Measurements from ENCODE around the gene FOXP1.

The FOXP1 gene

GRCh38 chr3:71168880-71169411 lies 414.6 kb downstream of the FOXP1 start:
- no peak overlapping the region for H3K4me3 ChIP-seq (ENCODE audit: low read depth, low read length)
- H3K4me1 ChIP-seq (ENCODE audit: control insufficient read depth, insufficient read depth, low read length), result peaks cover 60% of the 10 kb centered on the region
- no peaks in the 10 kb centered on the region for H3K9me3 ChIP-seq (ENCODE audit: control insufficient read depth, insufficient read depth, low read length)
- H3K27ac ChIP-seq (ENCODE audit: low read depth, low read length), result no peak overlapping the region
- H3K9ac ChIP-seq (ENCODE audit: low read depth, low read length), result no peak overlapping the region
- H3K27me3 ChIP-seq (ENCODE audit: control insufficient read depth, insufficient read depth, low read length), result no peaks in the 10 kb centered on the region
- H3K36me3 ChIP-seq (ENCODE audit: control insufficient read depth, insufficient read depth, low read length), result no peaks in the 10 kb centered on the region

- Histone ChIP-seq H3K9ac (ENCODE audit: low read depth, low read length) (no peak overlapping the region), H3K9me3 (ENCODE audit: control insufficient read depth, insufficient read depth, low read length) (no peaks in the 10 kb centered on the region), H3K4me3 (ENCODE audit: low read depth, low read length) (no peak overlapping the region), H3K36me3 (ENCODE audit: control insufficient read depth, insufficient read depth, low read length) (no peaks in the 10 kb centered on the region), H3K4me1 (ENCODE audit: control insufficient read depth, insufficient read depth, low read length) (peaks cover 53% of the 10 kb centered on the region), H3K27ac (ENCODE audit: low read depth, low read length) (no peak overlapping the region), H3K27me3 (ENCODE audit: control insufficient read depth, insufficient read depth, low read length) (no peaks in the 10 kb centered on the region)
Measured at GRCh38 chr3:71168121-71168721, 415.3 kb downstream of the FOXP1 start.

- H3K4me1 ChIP-seq (ENCODE audit: control insufficient read depth, insufficient read depth, low read length), result peaks cover 44% of the 10 kb centered on the region
- no peak overlapping the region for H3K4me3 ChIP-seq (ENCODE audit: low read depth, low read length)
- H3K27me3 ChIP-seq (ENCODE audit: control insufficient read depth, insufficient read depth, low read length), result no peaks in the 10 kb centered on the region
- no peaks in the 10 kb centered on the region for H3K36me3 ChIP-seq (ENCODE audit: control insufficient read depth, insufficient read depth, low read length)
- no peaks in the 10 kb centered on the region for H3K9me3 ChIP-seq (ENCODE audit: control insufficient read depth, insufficient read depth, low read length)
- no peak overlapping the region for H3K9ac ChIP-seq (ENCODE audit: low read depth, low read length)
- no peak overlapping the region for H3K27ac ChIP-seq (ENCODE audit: low read depth, low read length)
Measured at GRCh38 chr3:71166339-71167240, 416.9 kb downstream of the FOXP1 start.

GRCh38 chr3:71164881-71165280 lies 418.6 kb downstream of the FOXP1 start:
- H3K9ac ChIP-seq (ENCODE audit: low read depth, low read length), result no peak overlapping the region
- H3K9me3 ChIP-seq (ENCODE audit: control insufficient read depth, insufficient read depth, low read length), result no peaks in the 10 kb centered on the region

GRCh38 chr3:71163198-71163918 lies 420.2 kb downstream of the FOXP1 start:
- Histone ChIP-seq H3K9me3 (ENCODE audit: control insufficient read depth, insufficient read depth, low read length) (no peaks in the 10 kb centered on the region), H3K27me3 (ENCODE audit: control insufficient read depth, insufficient read depth, low read length) (no peaks in the 10 kb centered on the region), H3K9ac (ENCODE audit: low read depth, low read length) (no peak overlapping the region), H3K27ac (ENCODE audit: low read depth, low read length) (no peak overlapping the region), H3K4me3 (ENCODE audit: low read depth, low read length) (no peak overlapping the region), H3K36me3 (ENCODE audit: control insufficient read depth, insufficient read depth, low read length) (no peaks in the 10 kb centered on the region), H3K4me1 (ENCODE audit: control insufficient read depth, insufficient read depth, low read length) (peaks cover 33% of the 10 kb centered on the region)

More at GRCh38 chr3:71164881-71165280, 418.6 kb downstream of the FOXP1 start:
- Histone ChIP-seq H3K4me1 (ENCODE audit: control insufficient read depth, insufficient read depth, low read length) (peaks cover 44% of the 10 kb centered on the region), H3K4me3 (ENCODE audit: low read depth, low read length) (no peak overlapping the region), H3K27me3 (ENCODE audit: control insufficient read depth, insufficient read depth, low read length) (no peaks in the 10 kb centered on the region), H3K27ac (ENCODE audit: low read depth, low read length) (no peak overlapping the region), H3K36me3 (ENCODE audit: control insufficient read depth, insufficient read depth, low read length) (no peaks in the 10 kb centered on the region)

GRCh38 chr3:71162221-71162620 lies 421.3 kb downstream of the FOXP1 start:
- H3K27ac ChIP-seq (ENCODE audit: low read depth, low read length), result no peak overlapping the region
- no peaks in the 10 kb centered on the region for H3K9me3 ChIP-seq (ENCODE audit: control insufficient read depth, insufficient read depth, low read length)
- peaks cover 29% of the 10 kb centered on the region for H3K4me1 ChIP-seq (ENCODE audit: control insufficient read depth, insufficient read depth, low read length)
- no peak overlapping the region for H3K4me3 ChIP-seq (ENCODE audit: low read depth, low read length)
- H3K27me3 ChIP-seq (ENCODE audit: control insufficient read depth, insufficient read depth, low read length), result no peaks in the 10 kb centered on the region
- no peaks in the 10 kb centered on the region for H3K36me3 ChIP-seq (ENCODE audit: control insufficient read depth, insufficient read depth, low read length)
- H3K9ac ChIP-seq (ENCODE audit: low read depth, low read length), result no peak overlapping the region

- Histone ChIP-seq H3K4me3 (ENCODE audit: low read depth, low read length) (no peak overlapping the region), H3K27me3 (ENCODE audit: control insufficient read depth, insufficient read depth, low read length) (no peaks in the 10 kb centered on the region), H3K36me3 (ENCODE audit: control insufficient read depth, insufficient read depth, low read length) (no peaks in the 10 kb centered on the region), H3K4me1 (ENCODE audit: control insufficient read depth, insufficient read depth, low read length) (peaks cover 31% of the 10 kb centered on the region), H3K9ac (ENCODE audit: low read depth, low read length) (no peak overlapping the region), H3K27ac (ENCODE audit: low read depth, low read length) (no peak overlapping the region), H3K9me3 (ENCODE audit: control insufficient read depth, insufficient read depth, low read length) (no peaks in the 10 kb centered on the region)
Measured at GRCh38 chr3:71160785-71161546, 422.6 kb downstream of the FOXP1 start.

GRCh38 chr3:71156062-71156665 lies 427.4 kb downstream of the FOXP1 start:
- H3K27me3 ChIP-seq (ENCODE audit: control insufficient read depth, insufficient read depth, low read length), result no peaks in the 10 kb centered on the region
- H3K4me1 ChIP-seq (ENCODE audit: control insufficient read depth, insufficient read depth, low read length), result peaks cover 48% of the 10 kb centered on the region
- H3K9ac ChIP-seq (ENCODE audit: low read depth, low read length), result no peak overlapping the region
- no peak overlapping the region for H3K4me3 ChIP-seq (ENCODE audit: low read depth, low read length)
- H3K36me3 ChIP-seq (ENCODE audit: control insufficient read depth, insufficient read depth, low read length), result no peaks in the 10 kb centered on the region
- H3K27ac ChIP-seq (ENCODE audit: low read depth, low read length), result peak overlapping the region; percentile 82
- H3K9me3 ChIP-seq (ENCODE audit: control insufficient read depth, insufficient read depth, low read length), result no peaks in the 10 kb centered on the region

- Histone ChIP-seq H3K36me3 (ENCODE audit: control insufficient read depth, insufficient read depth, low read length) (no peaks in the 10 kb centered on the region), H3K4me3 (ENCODE audit: low read depth, low read length) (no peak overlapping the region), H3K9me3 (ENCODE audit: control insufficient read depth, insufficient read depth, low read length) (no peaks in the 10 kb centered on the region), H3K4me1 (ENCODE audit: control insufficient read depth, insufficient read depth, low read length) (peaks cover 61% of the 10 kb centered on the region), H3K27ac (ENCODE audit: low read depth, low read length) (no peak overlapping the region), H3K9ac (ENCODE audit: low read depth, low read length) (no peak overlapping the region), H3K27me3 (ENCODE audit: control insufficient read depth, insufficient read depth, low read length) (no peaks in the 10 kb centered on the region)
Measured at GRCh38 chr3:71154846-71155245, 428.7 kb downstream of the FOXP1 start.

- H3K27me3 ChIP-seq (ENCODE audit: control insufficient read depth, insufficient read depth, low read length), result no peaks in the 10 kb centered on the region
- H3K9me3 ChIP-seq (ENCODE audit: control insufficient read depth, insufficient read depth, low read length), result no peaks in the 10 kb centered on the region
- no peaks in the 10 kb centered on the region for H3K36me3 ChIP-seq (ENCODE audit: control insufficient read depth, insufficient read depth, low read length)
- peaks cover 64% of the 10 kb centered on the region for H3K4me1 ChIP-seq (ENCODE audit: control insufficient read depth, insufficient read depth, low read length)
- no peak overlapping the region for H3K27ac ChIP-seq (ENCODE audit: low read depth, low read length)
- no peak overlapping the region for H3K9ac ChIP-seq (ENCODE audit: low read depth, low read length)
- no peak overlapping the region for H3K4me3 ChIP-seq (ENCODE audit: low read depth, low read length)
Measured at GRCh38 chr3:71153713-71154112, 429.8 kb downstream of the FOXP1 start.
